GM21526 (cell line): ENCODE results near the gene DUS2.
"Not testable (repeated sequence)": the region's sequence is repeated elsewhere in the genome, so short reads cannot be mapped to it uniquely, and the experiment has no call there.

Source experiments
- ATAC-seq: cut with Tn5 transposase; IDR thresholded peaks from one replicate; pipeline ENCODE4 v1.9.1; 2021; ENCODE audit warnings: moderate library complexity; ENCODE audit not compliant: unreplicated experiment, low FRiP score

DUS2 gene

DNA sequence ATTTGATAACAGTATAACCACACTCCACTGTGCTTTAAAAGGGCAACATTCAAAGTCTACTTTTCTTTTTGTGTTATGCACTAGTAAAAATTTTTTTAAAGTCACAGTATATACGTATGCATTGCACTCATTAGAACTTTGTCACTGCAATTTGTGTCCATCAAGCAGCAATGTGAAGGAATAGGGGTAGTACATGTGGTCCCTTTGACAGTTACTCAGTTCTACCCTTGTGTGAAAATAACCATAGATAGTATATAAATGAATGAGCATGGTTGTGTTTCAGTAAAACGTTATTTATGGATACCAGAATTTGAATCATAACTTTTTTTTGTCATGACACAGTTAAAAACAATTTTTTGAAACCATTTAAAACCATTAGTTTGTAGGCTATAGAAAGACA lies 92.8 kb downstream of the DUS2 start:
- ATAC-seq, result no peak

GRCh38 chr16:68116256-68116867 lies 93.3 kb downstream of the DUS2 start:
- ATAC-seq, result no peak

GRCh38 chr16:68117884-68118283 lies 94.8 kb downstream of the DUS2 start:
- ATAC-seq, result no peak

- not testable (repeated sequence) for ATAC-seq
Observed at GRCh38 chr16:68118954-68119353, 95.9 kb downstream of the DUS2 start.

GRCh38 chr16:68120496-68120895 lies 97.4 kb downstream of the DUS2 start:
- not testable (repeated sequence) for ATAC-seq

DNA sequence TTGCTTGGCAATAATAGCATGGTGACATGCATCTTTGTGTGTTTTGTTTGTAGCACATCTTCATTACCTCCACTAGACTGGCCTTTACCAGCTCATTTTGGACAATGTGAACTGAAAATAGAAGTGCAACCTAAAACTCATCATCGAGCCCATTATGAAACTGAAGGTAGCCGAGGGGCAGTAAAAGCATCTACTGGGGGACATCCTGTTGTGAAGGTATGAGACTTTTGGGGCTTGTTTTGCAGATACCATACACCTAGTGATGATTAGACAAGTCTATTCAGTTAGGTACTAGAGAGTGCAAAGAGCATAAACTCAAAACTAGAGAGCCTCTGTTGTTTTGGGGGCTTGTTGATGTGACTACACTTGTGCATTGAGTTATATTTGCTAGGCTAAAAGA lies 103.3 kb downstream of the DUS2 start:
- no peak for ATAC-seq

DNA sequence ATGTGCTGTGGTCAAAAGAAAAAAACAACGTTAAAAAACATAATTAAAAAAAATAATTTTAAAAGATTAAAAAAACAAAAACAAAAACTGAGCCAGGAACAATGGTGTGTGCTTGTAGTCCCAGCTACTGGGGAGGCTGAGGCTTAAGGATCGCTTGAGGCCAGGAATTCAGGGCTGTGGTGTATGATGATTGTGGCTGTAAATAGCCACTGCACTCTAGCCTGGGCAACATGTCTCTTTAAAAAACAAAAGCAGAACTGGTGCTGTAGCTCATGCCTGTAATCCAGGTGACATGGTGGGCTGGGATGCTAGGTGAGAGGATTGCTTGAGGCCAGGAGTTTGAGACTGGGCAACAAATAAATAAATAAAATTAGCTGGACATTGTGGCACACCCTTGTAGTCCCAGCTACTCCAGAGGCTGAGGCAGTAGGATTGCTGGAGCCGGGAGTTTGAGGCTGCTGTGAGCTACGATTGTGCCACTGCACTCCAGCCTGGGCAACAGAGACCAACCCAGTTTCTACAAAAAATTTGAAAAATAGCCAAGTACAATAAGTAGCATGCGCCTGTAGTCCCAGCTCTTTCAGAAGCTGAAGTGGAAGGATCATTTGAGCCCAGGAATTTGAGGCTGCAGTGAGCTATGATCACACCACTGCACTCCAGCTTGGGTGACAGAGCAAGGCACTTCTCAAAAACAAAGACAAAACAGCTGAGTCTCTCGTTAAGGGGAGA lies 105.7 kb downstream of the DUS2 start:
- ATAC-seq, result no peak
